Ishikawa (cell line): ENCODE data around the gene AGMO.

Source experiments
- CEBPB ChIP-seq: IDR thresholded peaks from 2 replicates; pipeline ENCODE4 v1.6.1; 2012
- EGR1 ChIP-seq: IDR thresholded peaks from 2 replicates; pipeline ENCODE4 v1.6.1; 2012
- FOXM1 ChIP-seq: IDR thresholded peaks from 2 replicates; pipeline ENCODE4 v1.6.1; 2012; ENCODE audit warnings: low read depth, borderline replicate concordance
- RAD21 ChIP-seq: IDR thresholded peaks from 2 replicates; pipeline ENCODE4 v1.6.1; 2012; ENCODE audit warnings: low read depth
- YY1 ChIP-seq: IDR thresholded peaks from 2 replicates; pipeline ENCODE4 v1.6.1; 2012; ENCODE audit warnings: low read depth
- ZBTB7A ChIP-seq: IDR thresholded peaks from 2 replicates; pipeline ENCODE4 v1.6.1; 2012; ENCODE audit warnings: low read depth

GRCh38 chr7:15584575-15584974, 22.8 kb upstream of the AGMO start:
- TF ChIP-seq FOXM1 (no peak), RAD21 (no peak), EGR1 (no peak), ZBTB7A (no peak), YY1 (no peak), CEBPB (no peak)
